ENCODE data around the gene SLC5A3. TPM values are rescaled to one million over a fixed set of nuclear protein-coding genes. Genes with fewer than 3 reads are reported as not detected.

SLC5A3 gene
- total RNA-seq, 1 experiment from 2014 or later = 29.4 TPM

DNA sequence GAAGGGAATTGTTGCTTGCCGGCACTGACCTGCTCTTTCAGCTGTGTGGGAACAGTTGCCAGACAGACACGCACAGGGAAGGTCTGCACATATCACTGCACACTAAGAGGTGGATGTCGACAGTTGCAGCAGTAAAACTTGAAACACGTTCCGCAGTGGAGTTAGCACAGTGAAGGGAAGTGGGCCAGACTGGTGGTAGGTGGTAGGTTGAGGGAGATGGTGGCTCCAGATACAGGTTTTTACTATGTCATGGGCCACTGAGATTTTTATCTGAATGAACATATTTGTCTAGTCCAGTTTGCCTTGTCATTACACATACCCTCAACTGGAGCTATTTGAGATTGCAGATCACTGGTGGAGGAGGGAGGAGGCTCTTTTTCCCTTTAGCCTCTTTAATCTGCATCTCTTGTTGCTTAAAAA is 13.5 kb downstream of the SLC5A3 start:
- Histone ChIP-seq H3K27me3 (ENCODE audit: control insufficient read depth, insufficient read depth, low read length) (no peaks in the 10 kb centered on the region), H3K4me1 (ENCODE audit: control insufficient read depth, insufficient read depth, low read length) (peaks cover 60% of the 10 kb centered on the region), H3K36me3 (ENCODE audit: control insufficient read depth, insufficient read depth, low read length) (peaks cover 2% of the 10 kb centered on the region), H3K9me3 (ENCODE audit: control insufficient read depth, insufficient read depth, low read depth, low read length) (no peaks in the 10 kb centered on the region), H3K4me3 (ENCODE audit: low read depth in 2 of 2, low read length in 2 of 2) (no peak overlapping the region), H3K27ac (ENCODE audit: low read length) (no peak overlapping the region)
- POLR2A ChIA-PET = interaction anchor here (0.7 kb wide), 1 partner anchor 163 kb away, joined by 5 read pairs; no protein-coding TSS in a partner anchor
- no peak for TF ChIP-seq POLR2AphosphoS5 (IDR thresholded peaks at IDR 0.05; ENCODE audit: low read depth, low read length)
- TF ChIP-seq, protein P1, sequence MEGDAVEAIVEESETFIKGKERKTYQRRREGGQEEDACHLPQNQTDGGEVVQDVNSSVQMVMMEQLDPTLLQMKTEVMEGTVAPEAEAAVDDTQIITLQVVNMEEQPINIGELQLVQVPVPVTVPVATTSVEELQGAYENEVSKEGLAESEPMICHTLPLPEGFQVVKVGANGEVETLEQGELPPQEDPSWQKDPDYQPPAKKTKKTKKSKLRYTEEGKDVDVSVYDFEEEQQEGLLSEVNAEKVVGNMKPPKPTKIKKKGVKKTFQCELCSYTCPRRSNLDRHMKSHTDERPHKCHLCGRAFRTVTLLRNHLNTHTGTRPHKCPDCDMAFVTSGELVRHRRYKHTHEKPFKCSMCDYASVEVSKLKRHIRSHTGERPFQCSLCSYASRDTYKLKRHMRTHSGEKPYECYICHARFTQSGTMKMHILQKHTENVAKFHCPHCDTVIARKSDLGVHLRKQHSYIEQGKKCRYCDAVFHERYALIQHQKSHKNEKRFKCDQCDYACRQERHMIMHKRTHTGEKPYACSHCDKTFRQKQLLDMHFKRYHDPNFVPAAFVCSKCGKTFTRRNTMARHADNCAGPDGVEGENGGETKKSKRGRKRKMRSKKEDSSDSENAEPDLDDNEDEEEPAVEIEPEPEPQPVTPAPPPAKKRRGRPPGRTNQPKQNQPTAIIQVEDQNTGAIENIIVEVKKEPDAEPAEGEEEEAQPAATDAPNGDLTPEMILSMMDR (IDR thresholded peaks at IDR 0.05) = no peak
- ATAC-seq (no peak), DNase-seq (ENCODE audit: low read depth, low spot score) (no peak)
- intact Hi-C loops (cut with micrococcal nuclease; ENCODE audit: unreplicated experiment) (no loop called here), in situ Hi-C loops (cut with HindIII; ENCODE audit: low pct_unique_long_range_greater_than_20kb, low sequenced_read_pairs) (no loop called here)
- CTCF ChIA-PET = no interaction called here
- BruUV-seq (replicated peaks) = no TSS peak

DNA sequence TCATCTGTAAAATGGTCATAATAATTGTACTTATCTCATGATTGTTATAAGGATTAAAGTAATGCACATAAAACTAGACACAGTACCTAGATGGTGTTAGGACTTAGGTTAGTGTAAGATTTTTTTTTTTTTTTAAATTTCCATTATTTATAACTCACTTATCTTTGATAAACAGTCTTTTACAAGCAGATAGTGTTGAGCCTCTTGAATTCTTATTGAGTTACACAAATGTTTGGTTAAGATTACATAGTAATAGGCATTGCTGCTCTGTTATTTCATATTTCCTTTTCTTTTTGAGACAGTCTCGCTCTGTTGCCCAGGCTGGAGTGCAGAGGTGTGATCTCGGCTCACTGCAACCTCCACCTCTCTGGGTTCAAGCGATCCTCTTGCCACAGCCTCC is 15.4 kb downstream of the SLC5A3 start:
- POLR2A ChIA-PET = no interaction called here
- CTCF ChIA-PET = no interaction called here
- H3K9me3 ChIP-seq (ENCODE audit: control insufficient read depth, insufficient read depth, low read depth, low read length) = no peaks in the 10 kb centered on the region
- H3K27ac ChIP-seq (ENCODE audit: low read length) = no peak overlapping the region
- TF ChIP-seq, protein P1 (IDR thresholded peaks at IDR 0.05) = no peak
- TF ChIP-seq SIN3A (IDR thresholded peaks at IDR 0.05; ENCODE audit: borderline replicate concordance, insufficient read depth, low read depth, low read length) (no peak), TCF7L2 (IDR thresholded peaks at IDR 0.05; ENCODE audit: low read depth, low read length) (no peak), POLR2AphosphoS5 (IDR thresholded peaks at IDR 0.05; ENCODE audit: low read depth, low read length) (no peak)
- TF ChIP-seq, protein P2, sequence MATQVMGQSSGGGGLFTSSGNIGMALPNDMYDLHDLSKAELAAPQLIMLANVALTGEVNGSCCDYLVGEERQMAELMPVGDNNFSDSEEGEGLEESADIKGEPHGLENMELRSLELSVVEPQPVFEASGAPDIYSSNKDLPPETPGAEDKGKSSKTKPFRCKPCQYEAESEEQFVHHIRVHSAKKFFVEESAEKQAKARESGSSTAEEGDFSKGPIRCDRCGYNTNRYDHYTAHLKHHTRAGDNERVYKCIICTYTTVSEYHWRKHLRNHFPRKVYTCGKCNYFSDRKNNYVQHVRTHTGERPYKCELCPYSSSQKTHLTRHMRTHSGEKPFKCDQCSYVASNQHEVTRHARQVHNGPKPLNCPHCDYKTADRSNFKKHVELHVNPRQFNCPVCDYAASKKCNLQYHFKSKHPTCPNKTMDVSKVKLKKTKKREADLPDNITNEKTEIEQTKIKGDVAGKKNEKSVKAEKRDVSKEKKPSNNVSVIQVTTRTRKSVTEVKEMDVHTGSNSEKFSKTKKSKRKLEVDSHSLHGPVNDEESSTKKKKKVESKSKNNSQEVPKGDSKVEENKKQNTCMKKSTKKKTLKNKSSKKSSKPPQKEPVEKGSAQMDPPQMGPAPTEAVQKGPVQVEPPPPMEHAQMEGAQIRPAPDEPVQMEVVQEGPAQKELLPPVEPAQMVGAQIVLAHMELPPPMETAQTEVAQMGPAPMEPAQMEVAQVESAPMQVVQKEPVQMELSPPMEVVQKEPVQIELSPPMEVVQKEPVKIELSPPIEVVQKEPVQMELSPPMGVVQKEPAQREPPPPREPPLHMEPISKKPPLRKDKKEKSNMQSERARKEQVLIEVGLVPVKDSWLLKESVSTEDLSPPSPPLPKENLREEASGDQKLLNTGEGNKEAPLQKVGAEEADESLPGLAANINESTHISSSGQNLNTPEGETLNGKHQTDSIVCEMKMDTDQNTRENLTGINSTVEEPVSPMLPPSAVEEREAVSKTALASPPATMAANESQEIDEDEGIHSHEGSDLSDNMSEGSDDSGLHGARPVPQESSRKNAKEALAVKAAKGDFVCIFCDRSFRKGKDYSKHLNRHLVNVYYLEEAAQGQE (IDR thresholded peaks at IDR 0.05; ENCODE audit: insufficient read depth in 1 of 2, low read depth in 2 of 2, low read length in 1 of 2) = no peak
- in situ Hi-C loops (cut with HindIII; ENCODE audit: low pct_unique_long_range_greater_than_20kb, low sequenced_read_pairs) (no loop called here), intact Hi-C loops (cut with micrococcal nuclease; ENCODE audit: unreplicated experiment) (no loop called here)
- no peak for ATAC-seq
- no peak for DNase-seq (ENCODE audit: low read depth, low spot score)
- H3K27me3 ChIP-seq (ENCODE audit: control insufficient read depth, insufficient read depth, low read length) = no peaks in the 10 kb centered on the region
- peaks cover 63% of the 10 kb centered on the region for H3K4me1 ChIP-seq (ENCODE audit: control insufficient read depth, insufficient read depth, low read length)
- no TSS peak for BruUV-seq (replicated peaks)
- H3K4me3 ChIP-seq (ENCODE audit: low read depth in 2 of 2, low read length in 2 of 2) = no peak overlapping the region
- H3K36me3 ChIP-seq (ENCODE audit: control insufficient read depth, insufficient read depth, low read length) = no peaks in the 10 kb centered on the region; the same call in 1 of the 2 replicates
